AG20443 (cell line): Measurements from ENCODE around the gene CNN3.
"Not testable (repeated sequence)": the region's sequence is repeated elsewhere in the genome, so short reads cannot be mapped to it uniquely, and the experiment has no call there.

Experiments
- DNase-seq: peaks from one replicate; pipeline ENCODE4 v3.0.0; 2012; ENCODE audit warnings: low spot score, mixed read lengths

CNN3 gene

DNA sequence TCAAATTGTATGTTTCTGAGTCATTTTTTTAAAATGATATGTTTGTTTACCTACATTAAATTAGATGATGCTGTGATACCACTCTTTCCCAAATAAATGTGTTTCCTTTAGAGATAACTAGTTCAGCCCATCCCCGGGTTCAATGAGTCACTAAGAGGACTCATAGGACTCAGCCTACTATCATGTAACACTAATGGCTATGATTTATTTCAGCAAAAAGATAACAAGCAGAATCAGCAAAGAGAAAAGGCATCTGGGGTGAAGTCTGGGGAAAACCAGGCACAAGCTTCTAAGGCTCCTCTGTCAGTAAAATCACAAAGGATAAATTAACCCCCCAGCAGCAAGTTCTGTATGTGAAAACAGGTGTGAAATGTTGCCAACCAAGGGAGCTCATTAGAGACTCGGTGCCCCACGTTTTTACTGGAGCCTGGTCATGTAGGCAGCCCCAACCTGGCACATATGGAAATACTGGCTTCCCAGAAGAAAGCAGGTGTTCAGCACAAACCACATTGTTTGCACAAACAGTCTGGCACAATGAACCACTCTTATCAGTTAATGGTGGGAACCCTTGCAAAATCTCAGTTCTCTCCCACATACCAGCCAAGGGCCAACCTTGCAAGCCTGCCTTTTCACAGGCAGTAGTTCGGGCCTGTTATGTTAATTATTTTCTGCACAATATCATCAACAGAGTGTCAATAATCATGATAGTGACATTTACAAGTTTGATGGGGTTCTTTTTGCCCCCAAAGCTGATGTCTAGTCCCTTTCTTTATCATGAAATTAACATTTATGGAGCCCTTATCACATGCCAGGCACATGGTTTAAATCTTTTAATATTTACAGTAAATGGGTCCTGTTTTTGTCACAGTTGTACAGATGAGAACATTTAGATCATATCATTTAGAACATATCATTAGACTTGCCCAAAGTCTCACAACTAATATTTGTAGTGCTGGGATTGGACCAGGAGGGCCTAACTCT, 23.1 kb upstream of the CNN3 start:
- DNase-seq = no peak

DNA sequence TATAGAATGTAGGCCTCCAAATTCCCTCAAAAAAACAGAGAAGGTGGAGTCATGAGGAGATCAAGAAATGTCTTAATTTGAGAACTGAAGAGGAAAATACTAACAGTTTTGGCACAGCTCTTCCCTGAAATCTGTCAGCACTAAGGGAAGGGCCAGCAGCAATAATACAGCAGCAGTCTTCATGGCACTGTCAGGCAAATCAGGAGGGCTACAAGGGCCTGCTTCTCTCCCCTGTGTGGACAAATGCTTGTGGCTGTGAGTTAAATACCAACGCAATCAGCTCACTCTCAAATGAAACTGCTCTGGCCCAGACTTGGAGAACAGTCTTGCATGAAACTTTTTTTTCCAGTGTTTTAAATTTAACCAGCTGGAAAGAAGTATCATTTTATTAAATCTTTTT, 20.5 kb upstream of the CNN3 start:
- peak; percentile 89 for DNase-seq

DNA sequence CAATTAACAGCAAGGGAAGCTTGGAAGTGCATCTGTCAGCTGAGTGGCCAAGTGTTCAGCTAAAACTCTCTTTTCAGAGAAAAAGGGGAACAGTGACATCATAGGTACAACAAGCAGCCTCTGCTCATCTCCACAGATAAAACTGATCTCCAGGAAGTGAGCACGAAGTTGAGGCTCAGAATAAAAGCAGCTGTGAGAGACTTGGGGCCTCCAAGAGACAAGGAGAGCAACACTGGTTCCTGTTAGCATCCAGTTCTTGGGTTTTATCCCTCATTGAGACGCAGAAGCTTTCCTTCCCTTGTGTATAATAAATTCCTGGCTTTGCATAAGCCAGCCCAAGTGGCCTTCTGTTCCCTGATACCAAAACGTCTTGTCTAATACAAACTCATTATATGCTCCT, 20.0 kb upstream of the CNN3 start:
- DNase-seq = no peak

DNA sequence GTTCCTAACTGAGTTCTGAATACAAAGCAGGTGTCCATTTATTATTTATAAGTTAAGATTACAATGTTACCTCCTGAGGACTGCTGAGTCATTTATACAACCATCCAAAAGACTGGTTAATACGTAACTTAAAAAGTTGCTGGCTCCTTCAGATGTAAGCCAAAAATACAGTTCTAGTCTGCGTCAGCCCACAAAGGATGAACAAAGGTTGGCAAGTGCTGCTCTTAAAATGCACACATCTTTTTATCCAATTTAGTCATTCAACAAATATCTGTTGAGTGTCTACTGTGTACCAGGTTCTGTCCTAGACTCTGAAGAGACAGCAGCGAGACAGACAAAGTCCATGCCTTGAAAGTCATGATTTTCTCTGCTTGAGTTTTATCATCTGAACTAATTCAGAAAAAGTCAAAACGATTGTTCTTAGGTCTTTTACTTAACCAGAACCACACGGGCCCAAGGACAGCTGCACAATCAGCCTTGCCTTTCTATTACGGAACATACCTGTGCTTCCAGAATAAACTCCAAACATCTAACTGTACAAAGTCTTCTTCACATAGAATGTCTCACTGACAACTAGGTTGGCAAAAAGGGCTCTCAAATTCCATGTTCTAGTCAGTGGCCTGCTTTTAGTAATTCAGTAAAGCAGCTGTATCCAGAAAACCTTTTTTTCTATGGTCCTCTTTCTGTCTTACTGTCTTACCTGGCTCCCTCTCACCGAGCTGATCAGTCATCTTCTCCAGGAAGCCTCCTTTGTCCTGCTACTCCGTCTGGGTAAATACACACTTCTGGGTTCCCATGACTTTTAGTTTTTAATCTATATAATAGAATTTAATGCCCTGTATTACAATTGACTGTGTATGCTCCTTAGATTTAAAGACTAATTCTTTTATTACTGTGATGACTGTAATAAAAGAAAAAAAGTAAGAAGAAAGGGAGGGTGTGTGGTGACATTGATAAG, 15.5 kb upstream of the CNN3 start:
- DNase-seq = no peak

DNA sequence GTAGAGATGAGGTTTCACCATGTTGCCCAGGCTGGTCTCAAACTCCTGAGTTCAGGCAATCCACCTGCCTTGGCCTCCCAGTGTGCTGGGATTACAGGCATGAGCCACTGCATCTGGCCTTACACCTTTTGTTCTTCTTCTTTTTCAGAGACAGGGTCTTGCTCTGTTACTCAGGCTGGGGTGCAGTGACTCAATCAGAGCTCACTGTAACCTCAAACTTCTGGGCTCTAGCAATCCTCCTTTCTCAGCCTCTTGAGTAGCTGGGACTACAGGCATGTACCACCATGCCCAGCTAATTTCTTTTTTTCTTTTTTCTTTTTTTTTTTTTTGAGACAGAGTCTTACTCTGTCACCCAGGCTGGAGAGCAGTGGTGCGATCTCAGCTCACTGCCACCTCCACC, 14.6 kb upstream of the CNN3 start:
- not testable (repeated sequence) for DNase-seq

DNA sequence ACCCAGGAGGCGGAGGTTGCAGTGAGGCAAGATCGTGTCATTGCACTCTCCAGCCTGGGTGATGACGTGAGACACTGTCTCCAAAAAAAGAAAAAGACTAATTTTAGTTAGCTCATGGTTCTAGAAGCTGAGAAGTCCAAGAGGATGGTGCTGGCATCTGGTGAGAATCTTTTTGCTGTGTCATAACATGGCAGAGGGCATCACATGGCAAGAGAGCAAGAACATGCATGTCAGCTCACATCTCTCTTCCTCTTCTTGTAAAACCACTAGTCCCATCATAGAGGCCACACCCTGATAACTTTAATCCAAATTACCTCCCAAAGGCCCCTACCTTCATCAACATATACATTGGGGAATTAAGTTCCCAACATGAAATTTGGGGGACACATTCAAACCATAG, 13.8 kb upstream of the CNN3 start:
- DNase-seq = no peak

DNA sequence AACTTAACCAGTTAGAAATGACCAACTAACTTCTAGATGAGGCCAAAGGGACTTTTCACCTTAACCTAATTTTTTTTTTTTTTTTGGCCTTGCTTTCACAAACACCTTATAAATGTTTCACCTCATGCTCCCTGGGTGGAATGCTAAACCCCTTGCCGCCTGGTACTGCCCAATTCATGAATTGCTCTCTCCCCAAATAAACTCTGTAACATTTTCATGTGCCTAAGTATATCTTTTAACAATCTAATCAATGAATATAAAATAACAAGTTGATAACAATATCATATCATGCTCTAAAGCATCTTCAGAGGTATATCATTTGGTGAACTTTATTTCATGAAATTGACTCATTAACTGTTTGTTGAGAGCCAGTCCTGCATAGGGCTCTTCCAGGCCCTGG, 10.9 kb upstream of the CNN3 start:
- DNase-seq = no peak

DNA sequence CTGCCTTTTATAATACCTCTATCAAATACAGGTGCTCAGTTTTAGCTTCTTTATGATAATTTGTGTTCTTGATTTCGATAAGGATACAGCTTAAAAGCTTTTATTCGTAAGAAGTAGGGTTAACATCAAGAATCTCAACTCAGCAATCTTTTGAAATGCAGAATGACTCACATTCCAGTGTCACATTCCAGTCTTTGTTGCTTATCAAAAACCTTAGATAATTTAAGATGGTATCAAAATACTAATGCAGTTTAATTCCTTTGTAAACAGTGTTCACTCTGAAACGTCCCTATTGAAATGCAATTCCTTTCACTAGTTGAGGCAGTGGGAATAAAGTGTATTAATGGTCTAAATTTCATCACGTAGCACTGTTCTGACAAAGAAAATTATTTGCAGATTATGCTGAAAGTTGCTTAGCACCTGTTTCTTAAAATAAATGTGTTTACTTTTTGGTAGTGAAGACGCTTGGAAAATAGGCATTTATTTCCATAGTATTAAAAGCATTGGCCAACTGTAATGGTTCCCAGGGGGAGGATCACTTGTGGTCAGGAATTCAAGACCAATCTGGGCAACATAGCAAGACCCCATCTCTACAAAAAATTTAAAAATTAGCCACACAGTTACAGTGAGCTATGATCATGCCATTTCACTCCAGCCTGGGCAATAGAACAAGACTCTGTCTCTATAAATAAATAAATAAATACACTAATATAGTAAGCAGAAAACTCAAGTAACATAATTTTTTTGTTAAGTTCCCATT, 10.1 kb upstream of the CNN3 start:
- no peak for DNase-seq

DNA sequence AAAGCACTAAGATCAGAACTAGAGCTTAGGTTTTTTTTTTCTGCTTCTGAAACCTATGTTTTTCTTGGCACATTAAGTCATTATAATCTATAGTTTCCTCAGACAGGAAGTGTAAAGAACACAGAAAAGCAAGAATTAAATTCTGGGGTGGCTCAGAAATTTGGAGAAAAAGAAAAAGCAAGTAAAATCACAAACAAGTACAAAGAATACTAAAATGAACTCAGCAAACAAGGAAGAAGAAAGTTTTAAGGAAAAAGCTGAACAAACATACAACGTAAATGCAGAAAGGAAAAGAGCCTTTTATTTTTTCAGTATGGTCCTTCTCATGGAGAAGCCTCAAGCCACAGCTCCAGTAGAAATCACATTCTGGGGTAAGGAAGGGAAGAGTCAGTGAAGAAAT, 8.6 kb upstream of the CNN3 start:
- DNase-seq = no peak

DNA sequence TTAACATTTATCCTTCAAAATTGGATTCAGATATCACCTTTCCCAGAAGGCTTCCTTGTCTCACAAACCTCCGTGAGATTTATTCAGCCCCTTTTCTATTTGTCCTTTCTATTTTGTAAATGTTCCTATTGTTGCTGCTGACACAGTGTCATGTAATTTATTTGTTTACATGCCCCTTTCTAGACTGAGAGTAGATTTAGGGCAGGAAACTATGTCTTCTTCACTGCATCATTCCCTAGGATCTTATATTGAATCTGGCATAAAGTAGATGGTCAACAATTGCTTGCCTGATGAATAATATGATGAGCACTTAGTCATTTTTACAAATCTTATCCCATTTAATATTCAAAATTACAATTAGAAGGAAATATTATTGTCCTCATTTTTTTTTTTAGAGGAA, 8.1 kb upstream of the CNN3 start:
- no peak for DNase-seq

DNA sequence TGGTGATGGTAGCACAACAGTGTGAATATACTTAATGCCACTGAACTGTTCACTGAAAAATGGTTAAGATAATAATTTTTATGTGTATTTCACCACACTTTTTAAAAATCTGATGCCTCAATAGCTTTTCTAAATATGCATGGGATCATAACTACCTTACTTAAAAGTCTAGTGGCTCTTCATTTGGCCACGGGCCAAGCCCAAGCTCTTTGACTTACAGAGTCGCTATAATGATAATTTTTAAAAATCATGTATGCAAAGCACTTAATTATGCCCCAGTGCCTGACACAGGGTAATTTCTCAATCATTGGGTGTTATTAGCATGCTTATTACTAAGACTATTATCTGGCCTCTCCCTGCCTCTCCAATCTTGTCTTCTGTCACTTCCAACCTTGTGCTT, 7.6 kb upstream of the CNN3 start:
- DNase-seq = no peak

DNA sequence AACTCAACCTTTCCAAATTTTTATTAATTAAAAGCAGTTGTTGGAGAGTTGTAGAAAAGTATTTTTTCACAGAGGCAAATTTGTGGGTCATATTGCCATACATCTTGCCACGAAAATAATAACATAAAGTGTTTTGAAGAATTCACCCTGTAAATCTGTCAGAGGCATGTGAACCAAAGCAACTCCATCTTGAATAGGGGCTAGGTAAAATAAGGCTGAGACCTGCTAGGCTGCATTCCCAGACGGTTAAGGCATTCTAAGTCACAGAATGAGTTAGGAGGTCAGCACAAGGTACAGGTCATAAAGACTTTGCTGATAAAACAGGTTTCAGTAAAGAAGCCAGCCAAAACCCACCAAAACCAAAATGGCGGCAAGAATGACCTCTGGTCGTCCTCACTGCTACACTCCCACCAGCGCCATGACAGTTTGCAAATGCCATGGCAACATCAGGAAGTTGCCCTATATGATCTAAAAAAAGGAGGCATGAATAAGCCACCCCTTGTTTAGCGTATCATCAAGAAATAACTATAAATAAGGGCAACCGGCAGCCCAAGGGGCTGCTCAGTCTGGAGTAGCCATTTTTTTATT, 4.4 kb upstream of the CNN3 start:
- DNase-seq = no peak

DNA sequence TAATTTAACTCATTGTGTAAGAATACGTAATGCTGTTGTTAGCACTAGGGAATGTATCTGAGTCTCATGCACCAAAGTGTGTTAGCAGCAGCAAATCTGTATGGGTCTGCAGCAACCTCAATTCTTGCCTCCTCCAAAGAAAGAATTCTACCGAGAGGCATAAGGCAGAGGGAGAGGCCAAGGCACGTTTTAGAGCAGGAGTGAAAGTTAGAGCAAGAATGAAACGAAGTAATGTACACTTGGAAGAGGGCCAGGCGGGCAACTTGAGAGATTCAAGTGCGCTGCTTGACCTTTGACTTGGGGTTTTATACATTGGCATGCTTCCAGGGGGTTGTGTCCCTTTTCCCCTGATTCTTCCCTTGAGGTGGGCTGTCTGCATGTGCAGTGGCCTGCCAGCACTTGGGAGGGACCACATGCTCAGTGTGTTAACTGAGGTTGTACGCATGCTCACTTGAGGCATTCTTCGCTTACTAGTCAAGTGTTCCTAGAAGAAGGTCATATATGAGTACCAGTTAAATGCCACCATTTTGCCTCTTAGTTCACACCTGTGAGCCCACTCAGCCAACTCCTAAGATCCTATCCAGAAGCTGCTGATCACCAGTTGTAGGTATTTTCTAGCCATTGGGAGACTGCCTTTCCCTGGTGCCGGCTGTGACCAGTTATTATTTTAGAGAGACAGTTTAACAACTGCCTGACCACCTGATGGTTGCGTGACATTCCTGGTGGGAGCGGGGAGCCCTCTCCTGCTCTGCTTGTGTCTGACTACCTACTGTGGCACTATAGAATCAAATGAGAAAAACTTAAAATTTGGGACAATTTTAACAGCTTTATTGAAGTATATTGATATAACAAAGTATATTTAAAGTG, 2.7 kb upstream of the CNN3 start:
- DNase-seq = no peak

DNA sequence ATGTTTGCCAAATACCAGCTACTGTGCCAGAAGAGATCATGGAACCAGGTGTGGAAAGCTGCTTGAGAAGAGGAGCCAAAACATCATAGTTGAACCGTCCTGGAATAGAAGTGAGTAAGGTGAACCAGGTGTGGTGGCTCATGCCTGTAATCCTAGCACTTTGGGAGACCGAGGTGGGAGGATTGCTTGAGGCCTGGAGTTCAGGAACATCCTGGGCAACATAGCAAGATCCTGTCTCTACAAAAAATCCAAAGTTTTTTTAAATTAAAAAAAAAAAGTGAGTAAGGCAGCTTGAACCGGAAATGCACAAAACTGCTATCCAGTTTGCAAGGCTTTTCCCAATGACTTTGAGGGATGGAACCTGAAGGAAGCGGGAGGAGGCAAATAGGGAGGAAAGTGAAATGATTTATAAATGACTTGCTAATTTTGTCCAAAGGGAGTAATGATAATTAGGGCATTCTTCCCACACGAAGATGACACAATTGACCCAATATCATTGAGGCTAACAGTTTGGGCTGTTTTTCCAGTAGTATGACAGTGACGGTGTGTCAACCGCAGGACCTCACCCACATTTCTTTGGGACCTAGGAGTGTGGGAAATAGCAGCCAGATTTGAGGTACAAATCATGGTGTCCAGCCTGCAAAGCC, 1.5 kb upstream of the CNN3 start:
- no peak for DNase-seq

DNA sequence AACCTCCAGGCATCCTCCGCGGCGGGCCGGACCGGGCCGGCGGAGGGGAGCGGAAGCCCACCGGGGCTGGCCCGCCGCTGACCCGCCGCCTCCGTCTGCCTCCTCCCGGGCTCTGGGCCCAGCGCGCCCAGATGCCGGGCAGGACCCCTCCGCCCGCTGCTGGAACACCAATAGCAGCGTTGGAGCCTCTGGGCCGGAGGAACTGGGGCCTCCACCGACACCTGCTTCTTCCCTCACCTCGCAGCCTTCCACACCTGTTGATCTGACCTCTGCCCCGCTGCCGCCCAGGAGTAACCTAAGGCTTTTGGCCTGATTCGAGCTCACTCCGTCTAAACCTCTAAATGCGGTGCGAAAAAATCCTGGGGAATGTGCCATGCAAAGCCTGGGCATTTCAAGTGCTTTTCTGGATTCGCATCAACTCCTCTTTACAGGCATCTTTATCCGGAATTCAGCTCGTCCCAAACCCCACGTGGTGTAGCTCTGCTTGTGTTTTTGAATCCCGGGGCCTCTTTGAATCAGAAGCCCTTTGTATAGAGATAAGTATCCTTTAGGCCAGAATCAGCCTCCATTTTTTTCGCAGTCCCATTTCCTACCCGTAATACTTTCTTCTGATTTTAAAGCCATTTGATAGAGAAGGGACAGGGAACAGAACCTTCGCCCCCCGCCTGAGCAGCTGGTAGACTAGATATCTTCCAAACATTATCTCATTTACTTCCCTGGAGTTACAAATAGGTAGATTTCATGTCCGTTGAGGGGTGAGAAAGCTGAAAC, 680 bp upstream of the CNN3 start:
- DNase-seq = no peak

DNA sequence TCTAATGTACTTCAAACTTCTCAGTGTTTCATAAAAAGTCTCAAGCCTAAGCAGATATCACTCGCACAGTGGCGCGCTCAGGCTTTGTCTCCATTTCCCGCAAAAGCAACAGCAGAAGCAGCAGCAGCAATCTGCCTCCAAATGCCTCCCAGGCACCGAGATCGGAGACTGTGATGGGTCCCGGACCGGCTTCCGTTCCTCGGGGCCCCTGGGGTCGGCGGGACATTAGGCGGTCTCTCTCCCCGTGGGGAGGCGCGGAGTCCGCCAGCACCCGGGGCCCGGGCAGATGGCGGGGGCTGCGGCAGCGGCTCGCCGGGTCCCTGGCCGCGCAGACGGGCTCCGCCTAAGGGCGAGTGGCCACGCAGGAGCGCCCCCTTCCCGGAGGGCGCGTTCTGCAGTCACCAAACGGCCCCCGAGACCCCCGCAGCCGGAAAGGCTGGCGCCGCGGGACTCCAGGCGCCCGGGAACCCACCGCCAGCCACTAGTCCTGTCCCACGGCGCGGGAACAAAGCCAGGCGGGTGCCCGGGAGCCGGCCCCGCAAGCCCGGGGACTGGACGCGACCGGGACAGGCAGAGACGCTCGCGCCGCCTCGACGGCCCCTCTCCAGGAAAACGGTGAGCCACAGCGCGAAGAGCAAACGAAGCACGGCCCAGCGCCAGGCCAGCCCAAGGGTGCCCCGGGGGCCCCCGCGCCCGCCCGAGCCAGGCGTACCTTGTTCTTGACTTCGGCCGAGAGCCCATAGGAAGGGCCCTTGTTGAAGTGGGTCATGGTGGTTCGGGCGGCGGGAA, 590 bp downstream of the CNN3 start:
- DNase-seq = peak; percentile 81

DNA sequence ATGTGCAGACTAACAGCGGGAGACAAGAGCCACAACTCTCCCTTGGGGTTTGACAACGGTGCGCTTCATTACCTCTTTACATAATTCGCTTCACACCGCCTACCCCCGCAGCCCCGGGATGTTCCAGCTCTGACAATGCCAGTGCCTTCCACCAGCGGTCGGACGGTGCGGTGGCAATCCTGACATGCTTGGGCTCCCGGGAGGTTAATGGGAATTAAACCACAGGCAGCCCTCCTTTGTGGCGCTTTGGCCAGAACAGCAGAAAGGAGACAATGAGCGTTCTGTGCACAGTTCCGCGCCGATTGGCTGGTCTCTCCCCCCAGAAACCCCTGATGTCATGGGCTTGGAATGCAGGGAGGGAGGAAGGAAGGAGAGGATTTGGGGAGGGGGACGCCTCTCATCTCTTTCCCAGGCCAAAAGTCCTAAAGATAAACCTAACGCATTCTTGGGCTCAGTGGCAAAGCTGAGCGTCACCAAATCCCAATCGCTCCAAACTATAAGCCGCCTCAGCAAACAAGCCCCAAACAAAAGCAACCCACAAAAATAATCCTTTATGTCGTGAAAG, 1.3 kb downstream of the CNN3 start:
- peak; percentile 82 for DNase-seq

DNA sequence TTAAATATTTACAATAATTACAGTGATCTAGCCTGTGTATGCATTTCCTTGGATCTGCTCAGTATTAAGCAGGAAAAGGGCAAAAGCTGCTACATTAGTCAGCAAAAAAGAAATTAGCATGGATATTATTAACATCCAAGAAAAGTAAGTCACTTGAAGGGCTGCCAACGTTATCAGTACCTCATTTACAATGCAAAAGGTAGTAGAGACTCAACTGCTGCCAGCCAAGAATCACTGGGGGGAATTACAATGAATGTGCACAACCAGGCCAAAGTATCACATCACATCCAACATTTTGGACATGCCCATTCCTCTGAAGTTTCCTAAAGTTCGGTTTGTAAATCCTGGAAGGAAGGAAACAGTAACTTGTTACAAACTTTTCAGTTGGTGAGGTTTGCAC, 1.9 kb downstream of the CNN3 start:
- DNase-seq = no peak
